HAP-1 (cell line): ENCODE measurements around the gene HMHB1.
"Not testable (repeated sequence)": the region's sequence is repeated elsewhere in the genome, so short reads cannot be mapped to it uniquely, and the experiment has no call there.

Source experiments
- DNase-seq, 2 experiments: peaks; one replicate each; pipeline ENCODE4 v3.0.0-alpha.2; 2016 to 2020; ENCODE audit warnings: low spot score in 2 of 2
- H3K27me3 ChIP-seq: fragments of 250-450 bp; sonication (Bioruptor Pico); 2 replicates; pipeline ENCODE4 v1.5.1; 2020; ENCODE audit warnings: low read depth, mild to moderate bottlenecking, moderate library complexity
- H3K36me3 ChIP-seq: fragments of 250-450 bp; sonication (Bioruptor Pico); replicated peaks from 2 replicates; pipeline ENCODE4 v1.5.1; 2020; ENCODE audit warnings: mild to moderate bottlenecking
- H3K4me1 ChIP-seq: fragments of 250-450 bp; sonication (Bioruptor Pico); 2 replicates; pipeline ENCODE4 v1.5.1; 2020; ENCODE audit warnings: mild to moderate bottlenecking
- H3K4me3 ChIP-seq: fragments of 250-450 bp; sonication (Bioruptor Pico); 2 replicates; pipeline ENCODE4 v1.5.1; 2020; ENCODE audit warnings: mild to moderate bottlenecking, moderate library complexity
- H3K9me3 ChIP-seq: fragments of 250-450 bp; sonication (Bioruptor Pico); 2 replicates; pipeline ENCODE4 v1.5.1; 2020; ENCODE audit warnings: mild to moderate bottlenecking, moderate library complexity
- in situ Hi-C: fragments of 300-500 bp; cut with MboI; formaldehyde crosslinking; loops from 3 replicates; pipeline ENCODE4 v1.14.3; 2020; ENCODE audit warnings: low sequenced_read_pairs, inconsistent platforms, mixed read lengths

HMHB1 gene

GRCh38 chr5:143788401-143788800 lies 23.6 kb upstream of the HMHB1 start:
- H3K36me3 ChIP-seq, result no peaks in the 10 kb centered on the region
- no peaks in the 10 kb centered on the region; the same call in 1 of the 2 replicates for H3K9me3 ChIP-seq
- no peak overlapping the region for H3K4me3 ChIP-seq
- H3K4me1 ChIP-seq, result no peaks in the 10 kb centered on the region
- no peak for DNase-seq
- no peaks in the 10 kb centered on the region for H3K27me3 ChIP-seq
- in situ Hi-C loops, result no loop called here

- Histone ChIP-seq H3K4me3 (no peak overlapping the region), H3K36me3 (no peaks in the 10 kb centered on the region), H3K9me3 (no peaks in the 10 kb centered on the region; the same call in 1 of the 2 replicates), H3K27me3 (no peaks in the 10 kb centered on the region), H3K4me1 (no peaks in the 10 kb centered on the region)
- in situ Hi-C loops, result no loop called here
- no peak for DNase-seq
These were observed 21.4 kb upstream of the HMHB1 start for GRCh38 chr5:143790457-143791112.

DNA sequence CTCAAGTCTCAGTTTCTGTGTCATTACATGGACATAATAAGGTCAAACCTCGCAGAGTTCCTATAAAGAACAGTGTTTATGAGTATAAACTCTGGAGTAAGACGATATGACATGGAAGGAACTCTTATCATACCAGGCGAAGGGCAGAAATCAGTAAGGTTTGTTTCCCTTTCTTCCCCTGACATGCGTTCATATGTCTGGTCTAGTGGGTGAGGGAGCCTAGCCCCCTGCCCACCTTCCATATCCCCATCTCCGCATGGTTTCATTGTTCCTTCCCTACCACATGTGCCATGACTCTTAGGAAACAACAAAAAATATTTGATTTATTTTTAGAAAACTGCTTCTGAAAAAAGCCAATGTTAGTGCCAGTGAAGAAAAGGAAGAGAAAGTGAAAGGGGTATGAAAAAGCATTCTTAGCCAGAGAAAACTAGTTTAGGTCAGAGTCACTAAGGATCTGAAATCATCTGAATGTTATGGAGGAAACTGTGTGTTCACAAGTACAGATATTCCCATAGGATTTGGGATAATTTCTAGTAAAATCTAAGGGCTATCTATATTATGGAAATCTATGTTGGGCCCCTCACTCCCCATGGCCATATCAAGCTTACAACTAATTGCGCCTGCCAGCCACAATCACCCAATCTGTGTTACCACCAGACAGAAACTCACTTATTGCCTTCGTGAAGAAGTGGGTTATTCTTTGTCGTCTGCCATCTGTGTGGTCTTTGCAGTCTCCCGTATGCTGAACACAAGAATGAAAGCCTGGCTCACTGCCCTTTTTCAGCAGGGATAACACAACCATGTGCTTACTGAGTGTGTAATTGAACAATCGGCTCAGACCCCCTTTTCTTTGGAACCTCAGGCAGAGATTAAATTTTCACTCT lies 19.9 kb upstream of the HMHB1 start:
- H3K4me1 ChIP-seq, result no peaks in the 10 kb centered on the region
- no peak for DNase-seq
- H3K9me3 ChIP-seq, result no peaks in the 10 kb centered on the region; the same call in 1 of the 2 replicates
- H3K4me3 ChIP-seq, result no peak overlapping the region
- no peaks in the 10 kb centered on the region for H3K36me3 ChIP-seq
- no peaks in the 10 kb centered on the region for H3K27me3 ChIP-seq
- in situ Hi-C loops, result no loop called here

DNA sequence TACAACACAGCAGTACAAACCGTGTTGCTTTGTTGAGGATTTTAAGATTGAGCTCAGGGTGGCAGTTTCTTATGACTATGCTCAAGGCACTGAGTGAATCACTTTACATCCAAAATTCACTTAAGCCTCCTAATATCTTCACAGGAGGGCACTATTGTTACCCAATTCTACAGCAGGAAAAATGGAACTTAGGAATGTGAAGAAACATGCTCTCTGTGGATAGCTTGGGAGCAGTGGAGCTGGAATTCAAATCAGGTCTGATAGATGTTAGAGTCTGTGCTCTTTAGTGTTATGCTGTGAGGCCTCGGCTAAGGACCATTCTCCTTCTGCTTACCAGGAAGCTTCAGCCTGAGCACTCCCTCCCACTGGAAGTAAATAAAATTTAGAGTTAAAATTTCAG lies 18.7 kb upstream of the HMHB1 start:
- no peaks in the 10 kb centered on the region; the same call in 1 of the 2 replicates for H3K9me3 ChIP-seq
- H3K4me1 ChIP-seq, result no peaks in the 10 kb centered on the region
- H3K36me3 ChIP-seq, result no peaks in the 10 kb centered on the region
- no peaks in the 10 kb centered on the region for H3K27me3 ChIP-seq
- in situ Hi-C loops, result no loop called here
- no peak overlapping the region for H3K4me3 ChIP-seq
- DNase-seq, result no peak

DNA sequence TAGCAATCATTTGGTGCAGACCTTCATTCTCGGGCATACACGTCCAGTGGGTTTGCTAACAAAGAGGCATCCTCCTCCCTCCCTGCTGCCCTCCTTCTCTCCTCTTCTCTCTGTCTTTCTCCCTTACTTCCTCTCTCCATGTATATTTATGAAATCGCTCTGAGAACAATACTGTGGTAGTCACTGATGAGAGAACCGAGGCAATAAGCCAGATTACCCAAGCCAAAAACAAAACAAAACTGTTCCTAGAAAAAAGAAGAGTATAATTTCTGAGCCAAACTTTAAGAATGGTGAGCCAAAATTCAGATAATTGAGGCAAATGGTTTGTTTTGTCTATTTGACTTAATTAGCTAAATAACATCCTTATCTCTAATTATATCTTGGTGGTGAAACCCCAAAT lies 15.8 kb upstream of the HMHB1 start:
- no peaks in the 10 kb centered on the region for H3K9me3 ChIP-seq
- in situ Hi-C loops, result no loop called here
- no peak for DNase-seq
- no peaks in the 10 kb centered on the region for H3K36me3 ChIP-seq
- H3K4me1 ChIP-seq, result no peaks in the 10 kb centered on the region
- no peaks in the 10 kb centered on the region for H3K27me3 ChIP-seq
- H3K4me3 ChIP-seq, result no peak overlapping the region

DNA sequence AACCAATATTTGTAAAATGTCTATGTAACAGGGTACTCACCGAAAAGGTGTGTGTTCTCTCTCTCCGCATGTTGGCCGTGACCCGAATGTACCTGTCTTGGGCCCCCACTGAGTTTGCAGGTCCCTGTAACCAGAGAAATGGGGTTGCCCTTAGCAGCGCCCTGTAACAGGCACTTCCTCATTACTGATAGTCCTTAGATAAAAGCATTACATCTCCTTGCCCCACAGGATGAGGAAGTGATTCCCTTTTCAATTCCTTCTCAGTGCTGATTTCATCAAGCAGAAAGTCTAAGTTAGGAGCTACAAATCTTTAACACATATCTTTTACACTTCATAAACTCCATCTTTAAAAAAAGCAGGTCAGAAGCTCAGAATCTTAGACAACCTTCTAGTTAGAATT lies 15.2 kb upstream of the HMHB1 start:
- H3K4me3 ChIP-seq, result no peak overlapping the region
- no peaks in the 10 kb centered on the region for H3K27me3 ChIP-seq
- no peaks in the 10 kb centered on the region for H3K4me1 ChIP-seq
- no peak for DNase-seq
- no peaks in the 10 kb centered on the region for H3K9me3 ChIP-seq
- no peaks in the 10 kb centered on the region for H3K36me3 ChIP-seq
- in situ Hi-C loops, result no loop called here

- no peak for DNase-seq
- no peaks in the 10 kb centered on the region for H3K36me3 ChIP-seq
- no peaks in the 10 kb centered on the region for H3K9me3 ChIP-seq
- no peaks in the 10 kb centered on the region for H3K4me1 ChIP-seq
- in situ Hi-C loops, result no loop called here
- no peaks in the 10 kb centered on the region for H3K27me3 ChIP-seq
- no peak overlapping the region for H3K4me3 ChIP-seq
These were observed 11.2 kb upstream of the HMHB1 start for GRCh38 chr5:143800715-143801114.

GRCh38 chr5:143801252-143801939 lies 10.6 kb upstream of the HMHB1 start:
- no peak overlapping the region for H3K4me3 ChIP-seq
- no peak for DNase-seq
- in situ Hi-C loops, result no loop called here
- H3K27me3 ChIP-seq, result no peaks in the 10 kb centered on the region
- H3K36me3 ChIP-seq, result no peaks in the 10 kb centered on the region
- no peaks in the 10 kb centered on the region for H3K4me1 ChIP-seq
- no peaks in the 10 kb centered on the region for H3K9me3 ChIP-seq

DNA sequence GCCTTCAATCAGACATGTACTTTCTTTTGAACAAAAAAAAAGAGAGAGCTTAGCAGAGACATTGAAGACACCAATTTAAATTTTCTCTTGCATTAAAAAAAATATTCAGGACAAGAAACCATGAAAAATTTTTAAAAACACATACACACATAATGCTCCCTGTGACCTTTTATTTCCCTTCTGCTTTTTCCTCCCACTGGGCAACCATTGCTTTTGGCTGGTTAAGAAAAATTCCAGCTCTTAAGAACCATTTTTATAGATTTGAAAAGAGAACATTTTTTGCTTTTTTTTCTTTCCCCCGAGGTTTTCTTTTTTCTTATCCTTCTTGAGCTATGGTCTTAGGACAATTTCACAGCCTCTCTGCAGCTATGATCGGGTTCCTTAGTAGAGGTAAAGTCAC lies 6.1 kb upstream of the HMHB1 start:
- Histone ChIP-seq H3K27me3 (no peaks in the 10 kb centered on the region), H3K4me1 (no peaks in the 10 kb centered on the region), H3K9me3 (no peaks in the 10 kb centered on the region), H3K36me3 (no peaks in the 10 kb centered on the region), H3K4me3 (no peak overlapping the region)
- no peak for DNase-seq
- in situ Hi-C loops, result no loop called here

DNA sequence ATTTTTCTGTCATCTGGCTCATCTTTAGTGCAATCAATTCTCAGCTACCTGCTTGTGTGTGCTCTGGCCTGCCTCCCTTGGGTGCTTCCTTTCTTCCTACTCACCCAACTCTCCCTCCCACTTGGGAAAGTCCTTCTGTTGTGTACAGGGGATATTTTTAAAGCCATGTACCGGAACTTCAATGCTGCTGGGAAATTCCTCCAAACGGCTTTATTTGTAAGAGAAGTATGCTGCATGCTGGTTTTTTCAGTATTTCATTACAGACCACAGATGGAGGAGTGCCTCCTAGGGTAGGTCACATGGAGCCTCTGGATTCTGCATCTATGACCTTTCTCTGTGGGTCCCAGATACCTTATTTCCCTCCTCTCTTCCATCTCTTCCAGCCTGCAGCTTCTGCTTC lies 5.4 kb upstream of the HMHB1 start:
- no peaks in the 10 kb centered on the region for H3K36me3 ChIP-seq
- in situ Hi-C loops, result no loop called here
- no peaks in the 10 kb centered on the region for H3K9me3 ChIP-seq
- no peak for DNase-seq
- no peak overlapping the region for H3K4me3 ChIP-seq
- no peaks in the 10 kb centered on the region for H3K4me1 ChIP-seq
- no peaks in the 10 kb centered on the region for H3K27me3 ChIP-seq

GRCh38 chr5:143807401-143807800 lies 4.6 kb upstream of the HMHB1 start:
- no peak for DNase-seq
- Histone ChIP-seq H3K9me3 (no peaks in the 10 kb centered on the region), H3K4me1 (no peaks in the 10 kb centered on the region), H3K27me3 (no peaks in the 10 kb centered on the region), H3K4me3 (no peak overlapping the region), H3K36me3 (no peaks in the 10 kb centered on the region)
- in situ Hi-C loops, result no loop called here

- DNase-seq, H3K36me3 ChIP-seq, H3K4me1 ChIP-seq, H3K9me3 ChIP-seq, H3K27me3 ChIP-seq, in situ Hi-C loops, H3K4me3 ChIP-seq: not testable (repeated sequence)
These were observed 4.4 kb downstream of the HMHB1 start for GRCh38 chr5:143816370-143816769.

DNA sequence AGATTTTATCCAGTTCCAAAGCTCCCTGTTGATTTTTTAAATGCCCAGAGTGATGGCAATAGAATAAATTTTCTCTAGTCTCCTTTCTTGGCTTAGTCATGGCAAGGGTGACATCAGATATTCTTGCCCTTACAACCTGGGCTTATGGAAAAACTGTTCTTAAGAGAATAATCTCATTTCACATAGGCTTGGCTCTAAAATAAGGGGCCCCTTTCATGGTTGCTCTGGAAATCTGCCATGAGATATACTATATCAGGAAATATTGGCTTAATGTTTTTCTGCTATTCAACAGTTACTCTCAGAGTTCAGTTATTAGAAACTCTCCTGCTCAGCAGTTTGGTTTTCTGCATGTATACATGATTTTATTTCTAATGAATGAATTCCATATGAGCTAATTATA lies 7.8 kb downstream of the HMHB1 start:
- in situ Hi-C loops, result no loop called here
- Histone ChIP-seq H3K4me1 (no peaks in the 10 kb centered on the region), H3K36me3 (no peaks in the 10 kb centered on the region), H3K4me3 (no peak overlapping the region), H3K27me3 (no peaks in the 10 kb centered on the region), H3K9me3 (no peaks in the 10 kb centered on the region)
- no peak for DNase-seq

- H3K36me3 ChIP-seq, result no peaks in the 10 kb centered on the region
- in situ Hi-C loops, result no loop called here
- DNase-seq, result no peak
- no peaks in the 10 kb centered on the region for H3K4me1 ChIP-seq
- H3K4me3 ChIP-seq, result no peak overlapping the region
- H3K27me3 ChIP-seq, result no peaks in the 10 kb centered on the region
- H3K9me3 ChIP-seq, result no peaks in the 10 kb centered on the region
These were observed 8.5 kb downstream of the HMHB1 start for GRCh38 chr5:143820451-143820850.
